Measurements from ENCODE around the gene BBOX1. TPM values are rescaled to one million over a fixed set of nuclear protein-coding genes. Genes with fewer than 3 reads are reported as not detected.

Gene BBOX1
- total RNA-seq, 1 donor from 2014 or later = not detected

GRCh38 chr11:27116684-27117083 lies 76.1 kb downstream of the BBOX1 start:
- no peaks in the 10 kb centered on the region for H3K36me3 Mint-ChIP-seq (ENCODE audit: unreplicated experiment)
- H3K4me3 Mint-ChIP-seq (ENCODE audit: unreplicated experiment) = no peak overlapping the region
- DNase-seq = no peak
- no peak overlapping the region for H3K27ac Mint-ChIP-seq (ENCODE audit: unreplicated experiment)
- H3K9me3 Mint-ChIP-seq (ENCODE audit: unreplicated experiment) = no peaks in the 10 kb centered on the region
- TF ChIP-seq, protein P1, sequence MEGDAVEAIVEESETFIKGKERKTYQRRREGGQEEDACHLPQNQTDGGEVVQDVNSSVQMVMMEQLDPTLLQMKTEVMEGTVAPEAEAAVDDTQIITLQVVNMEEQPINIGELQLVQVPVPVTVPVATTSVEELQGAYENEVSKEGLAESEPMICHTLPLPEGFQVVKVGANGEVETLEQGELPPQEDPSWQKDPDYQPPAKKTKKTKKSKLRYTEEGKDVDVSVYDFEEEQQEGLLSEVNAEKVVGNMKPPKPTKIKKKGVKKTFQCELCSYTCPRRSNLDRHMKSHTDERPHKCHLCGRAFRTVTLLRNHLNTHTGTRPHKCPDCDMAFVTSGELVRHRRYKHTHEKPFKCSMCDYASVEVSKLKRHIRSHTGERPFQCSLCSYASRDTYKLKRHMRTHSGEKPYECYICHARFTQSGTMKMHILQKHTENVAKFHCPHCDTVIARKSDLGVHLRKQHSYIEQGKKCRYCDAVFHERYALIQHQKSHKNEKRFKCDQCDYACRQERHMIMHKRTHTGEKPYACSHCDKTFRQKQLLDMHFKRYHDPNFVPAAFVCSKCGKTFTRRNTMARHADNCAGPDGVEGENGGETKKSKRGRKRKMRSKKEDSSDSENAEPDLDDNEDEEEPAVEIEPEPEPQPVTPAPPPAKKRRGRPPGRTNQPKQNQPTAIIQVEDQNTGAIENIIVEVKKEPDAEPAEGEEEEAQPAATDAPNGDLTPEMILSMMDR (IDR thresholded peaks at IDR 0.05; ENCODE audit: partially characterized antibody, unreplicated experiment) = no peak
- H3K27me3 Mint-ChIP-seq (ENCODE audit: unreplicated experiment) = no peaks in the 10 kb centered on the region
- no peaks in the 10 kb centered on the region for H3K4me1 Mint-ChIP-seq (ENCODE audit: low read depth, unreplicated experiment)

DNA sequence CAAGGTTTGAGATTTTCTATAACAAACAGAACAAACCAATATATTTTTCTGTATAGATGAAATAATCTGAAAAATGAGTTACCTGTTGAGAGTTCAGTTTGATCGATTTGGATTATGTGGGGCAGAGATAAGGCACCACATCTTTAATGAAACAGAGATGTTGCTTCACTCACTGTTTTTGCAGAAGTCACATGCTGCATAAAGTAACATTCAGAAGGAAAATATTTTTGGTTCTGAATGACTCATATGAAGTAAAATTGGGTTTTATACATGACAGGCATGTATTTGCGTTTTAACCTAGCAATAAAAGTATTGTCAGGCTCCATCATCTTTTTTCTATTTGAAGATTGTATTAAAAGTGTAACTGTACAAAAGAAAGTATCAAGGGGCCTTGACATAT lies 77.8 kb downstream of the BBOX1 start:
- Mint-ChIP-seq H3K27ac (ENCODE audit: unreplicated experiment) (no peak overlapping the region), H3K36me3 (ENCODE audit: unreplicated experiment) (no peaks in the 10 kb centered on the region), H3K9me3 (ENCODE audit: unreplicated experiment) (no peaks in the 10 kb centered on the region), H3K4me3 (ENCODE audit: unreplicated experiment) (no peak overlapping the region), H3K27me3 (ENCODE audit: unreplicated experiment) (no peaks in the 10 kb centered on the region), H3K4me1 (ENCODE audit: low read depth, unreplicated experiment) (no peaks in the 10 kb centered on the region)
- no peak for DNase-seq
- TF ChIP-seq, protein P1 (IDR thresholded peaks at IDR 0.05; ENCODE audit: partially characterized antibody, unreplicated experiment) = no peak

DNA sequence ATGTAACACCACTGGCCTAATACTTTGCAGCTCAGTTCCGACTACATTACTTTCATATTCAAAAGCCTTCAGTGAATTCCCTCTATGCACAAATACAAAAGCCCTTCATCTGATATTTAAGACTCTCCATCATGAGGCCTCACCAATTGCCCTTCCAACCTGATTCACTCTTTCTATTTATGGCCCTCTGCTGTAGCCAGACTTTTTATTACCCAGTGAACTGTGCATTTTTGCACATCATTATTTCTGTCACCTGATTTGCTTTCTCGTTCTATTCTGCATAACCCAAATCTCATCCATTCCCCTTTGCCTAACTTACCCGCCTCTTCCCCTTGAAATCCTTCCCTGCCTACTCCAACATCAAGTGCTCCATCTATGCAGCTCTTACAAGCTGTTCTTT lies 78.3 kb downstream of the BBOX1 start:
- Mint-ChIP-seq H3K36me3 (ENCODE audit: unreplicated experiment) (no peaks in the 10 kb centered on the region), H3K4me1 (ENCODE audit: low read depth, unreplicated experiment) (no peaks in the 10 kb centered on the region), H3K27ac (ENCODE audit: unreplicated experiment) (no peak overlapping the region), H3K9me3 (ENCODE audit: unreplicated experiment) (no peaks in the 10 kb centered on the region), H3K27me3 (ENCODE audit: unreplicated experiment) (no peaks in the 10 kb centered on the region), H3K4me3 (ENCODE audit: unreplicated experiment) (no peak overlapping the region)
- no peak for DNase-seq
- TF ChIP-seq, protein P1 (IDR thresholded peaks at IDR 0.05; ENCODE audit: partially characterized antibody, unreplicated experiment) = no peak

GRCh38 chr11:27119396-27119795 lies 78.8 kb downstream of the BBOX1 start:
- Mint-ChIP-seq H3K27me3 (ENCODE audit: unreplicated experiment) (no peaks in the 10 kb centered on the region), H3K36me3 (ENCODE audit: unreplicated experiment) (no peaks in the 10 kb centered on the region), H3K4me3 (ENCODE audit: unreplicated experiment) (no peak overlapping the region), H3K4me1 (ENCODE audit: low read depth, unreplicated experiment) (no peaks in the 10 kb centered on the region), H3K9me3 (ENCODE audit: unreplicated experiment) (no peaks in the 10 kb centered on the region), H3K27ac (ENCODE audit: unreplicated experiment) (no peak overlapping the region)
- DNase-seq = no peak
- TF ChIP-seq, protein P1 (IDR thresholded peaks at IDR 0.05; ENCODE audit: partially characterized antibody, unreplicated experiment) = no peak

DNA sequence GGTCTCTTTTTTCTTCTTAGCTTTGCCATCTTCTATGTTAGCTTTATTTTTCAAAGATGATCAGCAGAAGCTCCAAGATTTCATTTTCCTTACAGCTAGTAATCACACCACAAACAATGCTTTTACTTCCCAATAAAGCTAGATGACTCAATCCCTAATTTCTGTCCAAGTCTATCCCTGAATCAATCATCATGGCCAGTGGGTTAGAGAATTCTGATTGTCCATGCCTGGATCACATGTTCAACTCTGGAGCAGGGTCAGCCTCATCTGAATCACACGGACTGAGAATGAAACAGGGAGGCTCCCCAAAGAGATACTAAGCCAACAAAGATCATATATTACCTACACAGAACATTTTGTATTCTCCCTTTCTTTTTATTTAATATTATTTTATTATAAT lies 79.6 kb downstream of the BBOX1 start:
- TF ChIP-seq, protein P1 (IDR thresholded peaks at IDR 0.05; ENCODE audit: partially characterized antibody, unreplicated experiment) = no peak
- no peak overlapping the region for H3K4me3 Mint-ChIP-seq (ENCODE audit: unreplicated experiment)
- H3K36me3 Mint-ChIP-seq (ENCODE audit: unreplicated experiment) = no peaks in the 10 kb centered on the region
- H3K27me3 Mint-ChIP-seq (ENCODE audit: unreplicated experiment) = no peaks in the 10 kb centered on the region
- DNase-seq = no peak
- H3K4me1 Mint-ChIP-seq (ENCODE audit: low read depth, unreplicated experiment) = no peaks in the 10 kb centered on the region
- no peaks in the 10 kb centered on the region for H3K9me3 Mint-ChIP-seq (ENCODE audit: unreplicated experiment)
- no peak overlapping the region for H3K27ac Mint-ChIP-seq (ENCODE audit: unreplicated experiment)
